HCT116 (cell line): ENCODE measurements around the gene FNDC3B. TPM values are rescaled to one million over a fixed set of nuclear protein-coding genes. Genes with fewer than 3 reads are reported as not detected.

Source experiments
- ATAC-seq: fragments of 200-7000 bp; cut with Tn5 transposase; 2 replicates; pipeline ENCODE4 v1.9.1; 2020; ENCODE audit warnings: mild to moderate bottlenecking, moderate library complexity
- BruUV-seq: library from RNA; stranded (reverse); fragments of 400-500 nt; replicated peaks from 2 replicates; lab custom pipeline; 2021; lab: Mats Ljungman, UMichigan
- CTCF ChIA-PET: fragments of 300-600 bp; sonication (Branson Sonifier 250); formaldehyde crosslinking; loops from one replicate; lab custom pipeline; 2021; ENCODE audit warnings: antibody characterized with exemption; lab: Charles Lee
- POLR2A ChIA-PET: fragments of 300-600, 350-600 bp; sonication (Branson Sonifier 250); formaldehyde crosslinking; loops from one replicate; lab custom pipeline; 2021; ENCODE audit warnings: antibody characterized with exemption; lab: Charles Lee
- RAD21 ChIA-PET, 2 experiments: fragments of 300-600 bp; sonication (Branson Sonifier 250); formaldehyde crosslinking; loops; one replicate each; lab custom pipeline; 2023; ENCODE audit warnings: low total read pairs in 2 of 2; ENCODE audit not compliant: uncharacterized antibody in 2 of 2, unreplicated experiment in 2 of 2, low non-redundant PET in 1 of 2; lab: Charles Lee
- DNase-seq: peaks from one replicate; pipeline ENCODE4 v3.0.0-alpha.2; 2010; ENCODE audit warnings: low read depth, low spot score
- H2AFZ ChIP-seq: fragments of 200-600 bp; shearing (Covaris generic), sonication (generic); 2 replicates; pipeline ENCODE4 v1.6.1; 2017; ENCODE audit warnings: low read depth, mixed run types, mixed read lengths, antibody characterized with exemption, low read length; ENCODE audit not compliant: poor library complexity, severe bottlenecking
- H3K27ac ChIP-seq: 2 replicates; pipeline ENCODE4 v1.5.1; 2012; ENCODE audit warnings: low read depth, low read length
- H3K27me3 ChIP-seq: fragments of 200-600 bp; sonication (generic); 2 replicates; pipeline ENCODE4 v1.6.1; 2016; ENCODE audit warnings: mixed run types, low read length, mixed read lengths; ENCODE audit not compliant: insufficient read depth
- H3K36me3 ChIP-seq, 2 experiments: fragments of 200-500 bp in 1 of 2; fragments of 200-600 bp in 1 of 2; sonication (Bioruptor generic) in 1 of 2; sonication (generic) in 1 of 2; 2 replicates each; pipeline versions ENCODE4 v1.5.1 to v1.6.1; 2014 to 2016; ENCODE audit warnings: low read length in 2 of 2, inconsistent platforms in 1 of 2, mixed read lengths in 1 of 2, mixed run types in 1 of 2; ENCODE audit not compliant: insufficient read depth in 2 of 2, control insufficient read depth in 1 of 2
- H3K4me1 ChIP-seq, 2 experiments: fragments of 200-600 bp in 1 of 2; sonication (generic) in 1 of 2; 2 replicates each; pipeline versions ENCODE4 v1.5.1 to v1.6.1; 2012 to 2017; ENCODE audit warnings: low read length in 2 of 2, inconsistent platforms in 1 of 2, mild to moderate bottlenecking in 1 of 2, mixed read lengths in 1 of 2, mixed run types in 1 of 2, moderate library complexity in 1 of 2; ENCODE audit not compliant: insufficient read depth in 2 of 2, control insufficient read depth in 1 of 2
- H3K4me2 ChIP-seq: fragments of 200-600 bp; sonication (generic); 2 replicates; pipeline ENCODE4 v1.6.1; 2017; ENCODE audit warnings: mixed run types, low read length, mixed read lengths
- H3K4me3 ChIP-seq, 2 experiments: fragments of 200-600 bp in 1 of 2; sonication (generic) in 1 of 2; replicated peaks in 1 of 2; 2 replicates each; pipeline ENCODE4 v1.5.1; 2011 to 2016; ENCODE audit warnings: low read length in 2 of 2, control low read depth in 1 of 2, low read depth in 1 of 2, mild to moderate bottlenecking in 1 of 2, mixed read lengths in 1 of 2, mixed run types in 1 of 2
- H3K79me2 ChIP-seq: fragments of 200-600 bp; sonication (generic); 2 replicates; pipeline ENCODE4 v1.6.1; 2017; ENCODE audit warnings: mild to moderate bottlenecking, mixed run types, low read length, moderate library complexity, mixed read lengths; ENCODE audit not compliant: insufficient read depth
- H3K9ac ChIP-seq: fragments of 200-600 bp; sonication (generic); 2 replicates; pipeline ENCODE4 v1.6.1; 2016; ENCODE audit warnings: low read length, mixed read lengths
- H3K9me2 ChIP-seq: fragments of 200-600 bp; sonication (generic), shearing (Covaris generic); 2 replicates; pipeline ENCODE4 v1.6.1; 2017; ENCODE audit warnings: mixed run types, mild to moderate bottlenecking, moderate library complexity; ENCODE audit not compliant: insufficient read depth
- H3K9me3 ChIP-seq, 2 experiments: fragments of 200-500 bp in 1 of 2; fragments of 200-600 bp in 1 of 2; sonication (Bioruptor generic) in 1 of 2; sonication (generic) in 1 of 2; 2 replicates each; pipeline ENCODE4 v1.6.1; 2014 to 2017; ENCODE audit warnings: low read length in 2 of 2, mixed read lengths in 2 of 2, inconsistent platforms in 1 of 2, low read depth in 1 of 2, mild to moderate bottlenecking in 1 of 2, mixed run types in 1 of 2, moderate library complexity in 1 of 2; ENCODE audit not compliant: control insufficient read depth in 1 of 2, insufficient read depth in 1 of 2
- H4K20me1 ChIP-seq: fragments of 200-600 bp; sonication (generic), shearing (Covaris generic); 2 replicates; pipeline ENCODE4 v1.6.1; 2017; ENCODE audit warnings: mixed run types, mild to moderate bottlenecking, moderate library complexity; ENCODE audit not compliant: insufficient read depth
- CBX3 ChIP-seq: IDR thresholded peaks from 2 replicates; pipeline ENCODE4 v1.6.1; 2012; ENCODE audit warnings: low read depth
- EGR1 ChIP-seq: IDR thresholded peaks from 2 replicates; pipeline ENCODE4 v1.6.1; 2012; ENCODE audit warnings: low read depth
- FOSL1 ChIP-seq: IDR thresholded peaks from 2 replicates; pipeline ENCODE4 v1.6.1; 2012; ENCODE audit warnings: low read depth
- JUND ChIP-seq: IDR thresholded peaks from 2 replicates; pipeline ENCODE4 v1.6.1; 2012
- POLR2A ChIP-seq: IDR thresholded peaks from 2 replicates; pipeline ENCODE4 v1.7.0; 2011; ENCODE audit warnings: borderline replicate concordance; ENCODE audit not compliant: insufficient read depth, insufficient read length; ENCODE audit errors: extremely low read depth
- POLR2AphosphoS5 ChIP-seq: IDR thresholded peaks from 2 replicates; pipeline ENCODE4 v1.6.1; 2011; ENCODE audit warnings: mild to moderate bottlenecking, low read depth, low read length, moderate library complexity
- RAD21 ChIP-seq: IDR thresholded peaks from 2 replicates; pipeline ENCODE4 v1.6.1; 2012; ENCODE audit warnings: low read depth, mild to moderate bottlenecking
- SIN3A ChIP-seq: IDR thresholded peaks from 2 replicates; pipeline ENCODE4 v1.6.1; 2012; ENCODE audit warnings: low read depth
- SP1 ChIP-seq: IDR thresholded peaks from 2 replicates; pipeline ENCODE4 v1.6.1; 2012; ENCODE audit warnings: low read depth
- TCF7L2 ChIP-seq: IDR thresholded peaks from 2 replicates; pipeline ENCODE4 v1.7.0; 2011; ENCODE audit warnings: borderline replicate concordance, inconsistent platforms; ENCODE audit not compliant: insufficient read depth, insufficient read length; ENCODE audit errors: extremely low read depth
- YY1 ChIP-seq: IDR thresholded peaks from 2 replicates; pipeline ENCODE4 v1.6.1; 2011; ENCODE audit warnings: low read length, low read depth, moderate library complexity, mild to moderate bottlenecking; ENCODE audit not compliant: insufficient replicate concordance; ENCODE audit errors: extremely low read depth
- ZNF274 ChIP-seq: fragments of 200-500 bp; sonication (Bioruptor generic); IDR thresholded peaks from 2 replicates; pipeline ENCODE4 v1.6.1; 2014; ENCODE audit warnings: mild to moderate bottlenecking, low read depth, low read length, inconsistent platforms
- intact Hi-C: fragments of 100-400 bp; cut with micrococcal nuclease; formaldehyde crosslinking; loops from 2 replicates; pipeline ENCODE4 v1.10.0; 2022
- total RNA-seq: library from RNA; stranded (reverse); gene quantifications from one replicate; pipeline ENCODE4 v1.2.1, GENCODE V29; 2021; ENCODE audit not compliant: unreplicated experiment
- TF ChIP-seq, protein P1 (sequence below): IDR thresholded peaks from 2 replicates; pipeline ENCODE4 v1.6.1; 2012; ENCODE audit warnings: low read depth
- TF ChIP-seq, protein P2 (sequence below): IDR thresholded peaks from 2 replicates; pipeline ENCODE4 v1.6.1; 2011; ENCODE audit warnings: mild to moderate bottlenecking, low read length, moderate library complexity; ENCODE audit not compliant: insufficient replicate concordance; ENCODE audit errors: extremely low read depth
- TF ChIP-seq, protein P3 (sequence below), 3 experiments: fragments of 200-600 bp in 1 of 3; sonication (generic) in 1 of 3; IDR thresholded peaks in 2 of 3; conservative IDR thresholded peaks in 1 of 3; 2 replicates each; pipeline ENCODE4 v1.5.1; 2012 to 2017; ENCODE audit warnings: low read depth in 2 of 3, low read length in 2 of 3, antibody characterized with exemption in 1 of 3, borderline replicate concordance in 1 of 3, control low read depth in 1 of 3, mild to moderate bottlenecking in 1 of 3, mixed read lengths in 1 of 3, mixed run types in 1 of 3, moderate library complexity in 1 of 3; ENCODE audit not compliant: insufficient read depth in 1 of 3

Gene FNDC3B
- total RNA-seq, 1 experiment from 2014 or later = 45.7 TPM

DNA sequence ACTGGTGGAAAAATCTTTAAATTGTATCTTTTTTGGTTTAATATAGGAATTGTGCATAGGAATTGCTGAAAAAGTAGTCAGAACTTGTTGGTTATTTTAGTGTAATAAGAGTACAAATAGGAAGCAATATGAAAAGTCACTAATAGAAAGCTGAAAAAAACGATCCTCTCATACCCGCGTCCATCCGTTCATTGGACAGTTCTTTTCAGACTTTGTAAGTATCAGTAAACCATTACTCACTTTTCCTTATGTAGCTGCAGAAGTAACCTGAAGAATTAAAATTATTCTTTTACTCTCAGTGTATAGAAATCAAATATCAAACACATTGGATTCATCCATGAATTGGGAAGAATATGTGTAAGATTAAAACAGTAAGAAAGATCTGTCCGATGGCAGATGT, 4.4 kb downstream of the FNDC3B start:
- peaks cover 88% of the 10 kb centered on the region for H3K79me2 ChIP-seq
- RAD21 ChIA-PET = no interaction called here
- H3K9me3 ChIP-seq = no peaks in the 10 kb centered on the region
- ATAC-seq = no peak
- H3K27ac ChIP-seq = no peak overlapping the region
- DNase-seq = no peak
- no peak overlapping the region for H3K4me2 ChIP-seq
- H3K4me1 ChIP-seq = peaks cover 4 to 16% of the 10 kb centered on the region in 2 experiments; a peak in 3 of 4 replicates
- POLR2A ChIA-PET = no interaction called here
- H3K9me2 ChIP-seq = no peaks in the 10 kb centered on the region
- no peak overlapping the region for H3K4me3 ChIP-seq
- no peak overlapping the region for H2AFZ ChIP-seq
- H3K9ac ChIP-seq = no peak overlapping the region
- intact Hi-C loops = no loop called here
- TF ChIP-seq FOSL1 = no peak
- TF ChIP-seq, protein P1, sequence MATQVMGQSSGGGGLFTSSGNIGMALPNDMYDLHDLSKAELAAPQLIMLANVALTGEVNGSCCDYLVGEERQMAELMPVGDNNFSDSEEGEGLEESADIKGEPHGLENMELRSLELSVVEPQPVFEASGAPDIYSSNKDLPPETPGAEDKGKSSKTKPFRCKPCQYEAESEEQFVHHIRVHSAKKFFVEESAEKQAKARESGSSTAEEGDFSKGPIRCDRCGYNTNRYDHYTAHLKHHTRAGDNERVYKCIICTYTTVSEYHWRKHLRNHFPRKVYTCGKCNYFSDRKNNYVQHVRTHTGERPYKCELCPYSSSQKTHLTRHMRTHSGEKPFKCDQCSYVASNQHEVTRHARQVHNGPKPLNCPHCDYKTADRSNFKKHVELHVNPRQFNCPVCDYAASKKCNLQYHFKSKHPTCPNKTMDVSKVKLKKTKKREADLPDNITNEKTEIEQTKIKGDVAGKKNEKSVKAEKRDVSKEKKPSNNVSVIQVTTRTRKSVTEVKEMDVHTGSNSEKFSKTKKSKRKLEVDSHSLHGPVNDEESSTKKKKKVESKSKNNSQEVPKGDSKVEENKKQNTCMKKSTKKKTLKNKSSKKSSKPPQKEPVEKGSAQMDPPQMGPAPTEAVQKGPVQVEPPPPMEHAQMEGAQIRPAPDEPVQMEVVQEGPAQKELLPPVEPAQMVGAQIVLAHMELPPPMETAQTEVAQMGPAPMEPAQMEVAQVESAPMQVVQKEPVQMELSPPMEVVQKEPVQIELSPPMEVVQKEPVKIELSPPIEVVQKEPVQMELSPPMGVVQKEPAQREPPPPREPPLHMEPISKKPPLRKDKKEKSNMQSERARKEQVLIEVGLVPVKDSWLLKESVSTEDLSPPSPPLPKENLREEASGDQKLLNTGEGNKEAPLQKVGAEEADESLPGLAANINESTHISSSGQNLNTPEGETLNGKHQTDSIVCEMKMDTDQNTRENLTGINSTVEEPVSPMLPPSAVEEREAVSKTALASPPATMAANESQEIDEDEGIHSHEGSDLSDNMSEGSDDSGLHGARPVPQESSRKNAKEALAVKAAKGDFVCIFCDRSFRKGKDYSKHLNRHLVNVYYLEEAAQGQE = no peak
- TF ChIP-seq ZNF274 = no peak
- TF ChIP-seq SP1 = no peak
- no peak for TF ChIP-seq CBX3
- TF ChIP-seq TCF7L2 = no peak
- no peak for TF ChIP-seq POLR2AphosphoS5
- TF ChIP-seq RAD21 = no peak
- no peak for TF ChIP-seq YY1
- TF ChIP-seq SIN3A = no peak
- no peak for TF ChIP-seq EGR1
- TF ChIP-seq, protein P2, sequence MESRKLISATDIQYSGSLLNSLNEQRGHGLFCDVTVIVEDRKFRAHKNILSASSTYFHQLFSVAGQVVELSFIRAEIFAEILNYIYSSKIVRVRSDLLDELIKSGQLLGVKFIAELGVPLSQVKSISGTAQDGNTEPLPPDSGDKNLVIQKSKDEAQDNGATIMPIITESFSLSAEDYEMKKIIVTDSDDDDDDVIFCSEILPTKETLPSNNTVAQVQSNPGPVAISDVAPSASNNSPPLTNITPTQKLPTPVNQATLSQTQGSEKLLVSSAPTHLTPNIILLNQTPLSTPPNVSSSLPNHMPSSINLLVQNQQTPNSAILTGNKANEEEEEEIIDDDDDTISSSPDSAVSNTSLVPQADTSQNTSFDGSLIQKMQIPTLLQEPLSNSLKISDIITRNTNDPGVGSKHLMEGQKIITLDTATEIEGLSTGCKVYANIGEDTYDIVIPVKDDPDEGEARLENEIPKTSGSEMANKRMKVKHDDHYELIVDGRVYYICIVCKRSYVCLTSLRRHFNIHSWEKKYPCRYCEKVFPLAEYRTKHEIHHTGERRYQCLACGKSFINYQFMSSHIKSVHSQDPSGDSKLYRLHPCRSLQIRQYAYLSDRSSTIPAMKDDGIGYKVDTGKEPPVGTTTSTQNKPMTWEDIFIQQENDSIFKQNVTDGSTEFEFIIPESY = no peak
- TF ChIP-seq POLR2A = no peak
- TF ChIP-seq, protein P3, sequence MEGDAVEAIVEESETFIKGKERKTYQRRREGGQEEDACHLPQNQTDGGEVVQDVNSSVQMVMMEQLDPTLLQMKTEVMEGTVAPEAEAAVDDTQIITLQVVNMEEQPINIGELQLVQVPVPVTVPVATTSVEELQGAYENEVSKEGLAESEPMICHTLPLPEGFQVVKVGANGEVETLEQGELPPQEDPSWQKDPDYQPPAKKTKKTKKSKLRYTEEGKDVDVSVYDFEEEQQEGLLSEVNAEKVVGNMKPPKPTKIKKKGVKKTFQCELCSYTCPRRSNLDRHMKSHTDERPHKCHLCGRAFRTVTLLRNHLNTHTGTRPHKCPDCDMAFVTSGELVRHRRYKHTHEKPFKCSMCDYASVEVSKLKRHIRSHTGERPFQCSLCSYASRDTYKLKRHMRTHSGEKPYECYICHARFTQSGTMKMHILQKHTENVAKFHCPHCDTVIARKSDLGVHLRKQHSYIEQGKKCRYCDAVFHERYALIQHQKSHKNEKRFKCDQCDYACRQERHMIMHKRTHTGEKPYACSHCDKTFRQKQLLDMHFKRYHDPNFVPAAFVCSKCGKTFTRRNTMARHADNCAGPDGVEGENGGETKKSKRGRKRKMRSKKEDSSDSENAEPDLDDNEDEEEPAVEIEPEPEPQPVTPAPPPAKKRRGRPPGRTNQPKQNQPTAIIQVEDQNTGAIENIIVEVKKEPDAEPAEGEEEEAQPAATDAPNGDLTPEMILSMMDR (IDR thresholded peaks at IDR 0.05 in 2 of 3, conservative IDR thresholded peaks at IDR 0.05 in 1 of 3; ENCODE audit: borderline replicate concordance in 1 of 3, insufficient read depth in 1 of 3, low read depth in 2 of 3, low read length in 2 of 3) = no peak
- no peak for TF ChIP-seq JUND
- no peaks in the 10 kb centered on the region for H3K27me3 ChIP-seq
- no TSS peak for BruUV-seq
- no peaks in the 10 kb centered on the region; the same call in 1 of the 2 replicates for H4K20me1 ChIP-seq
- H3K36me3 ChIP-seq = no peaks in the 10 kb centered on the region
- CTCF ChIA-PET = no interaction called here
